ENCODE results near the gene HEYL. TPM values are rescaled to one million over a fixed set of nuclear protein-coding genes. Genes with fewer than 3 reads are reported as not detected.

HEYL gene
- total RNA-seq, 4 donors from 2014 or later, result 3.3 to 6.5 (median 5.3) TPM

GRCh38 chr1:39626646-39627045 lies 12.8 kb downstream of the HEYL start:
- DNase-seq (ENCODE audit: low spot score) (no peak), ATAC-seq (ENCODE audit: low FRiP score) (no peak)
- TF ChIP-seq CTCF (IDR thresholded peaks at IDR 0.05), result no peak

- TF ChIP-seq CTCF (IDR thresholded peaks at IDR 0.05), result no peak
- DNase-seq (ENCODE audit: low spot score) (no peak), ATAC-seq (ENCODE audit: low FRiP score) (peak; percentile 64)
Observed at GRCh38 chr1:39625462-39626273, 13.8 kb downstream of the HEYL start.

- TF ChIP-seq CTCF (IDR thresholded peaks at IDR 0.05), result no peak
- ATAC-seq (ENCODE audit: low FRiP score) (no peak), DNase-seq (ENCODE audit: low spot score) (no peak)
Observed at GRCh38 chr1:39625009-39625408, 14.4 kb downstream of the HEYL start.

- no peak for TF ChIP-seq CTCF (IDR thresholded peaks at IDR 0.05)
Observed at GRCh38 chr1:39623053-39623452, 16.4 kb downstream of the HEYL start.

GRCh38 chr1:39622427-39622826 lies 17.0 kb downstream of the HEYL start:
- no peak for TF ChIP-seq CTCF (IDR thresholded peaks at IDR 0.05)
- no peak for ATAC-seq (ENCODE audit: low FRiP score)

More at GRCh38 chr1:39623053-39623452, 16.4 kb downstream of the HEYL start:
- no peak for DNase-seq (ENCODE audit: low spot score)
- no peak for ATAC-seq (ENCODE audit: low FRiP score)

GRCh38 chr1:39620659-39621165 lies 18.7 kb downstream of the HEYL start:
- no peak for ATAC-seq (ENCODE audit: low FRiP score)
- no peak for TF ChIP-seq CTCF (IDR thresholded peaks at IDR 0.05)
- DNase-seq (ENCODE audit: low spot score), result no peak

More at GRCh38 chr1:39622427-39622826, 17.0 kb downstream of the HEYL start:
- no peak for DNase-seq (ENCODE audit: low spot score)

Measured in omental fat pad (tissue), 4 donors.